Spleen (tissue), 11 donors: ENCODE results near the gene CTDP1. TPM values are rescaled to one million over a fixed set of nuclear protein-coding genes. Genes with fewer than 3 reads are reported as not detected.
"Not testable (repeated sequence)": the region's sequence is repeated elsewhere in the genome, so short reads cannot be mapped to it uniquely, and the experiment has no call there.

Source experiments
- DNase-seq: peaks from one replicate; pipeline ENCODE4 v3.0.0-alpha.2; 2020
- H3K27ac ChIP-seq, 8 donors: fragments of 200-600 bp; sonication (generic) in 7 of 8; 1 replicate in 4 of 8; 2 replicates in 4 of 8; pipeline versions ENCODE4 v1.5.0 to v1.8.0; 2016 to 2021; ENCODE audit warnings: inconsistent platforms in 4 of 8, mild to moderate bottlenecking in 4 of 8, moderate library complexity in 1 of 8
- H3K27me3 ChIP-seq, 7 donors: fragments of 200-600 bp; sonication (generic) in 6 of 7; replicated peaks in 1 of 7; 1 replicate in 4 of 7; 2 replicates in 3 of 7; pipeline versions ENCODE4 v1.5.0 to v1.8.0; 2016 to 2021; ENCODE audit warnings: inconsistent platforms in 3 of 7, mild to moderate bottlenecking in 1 of 7
- H3K36me3 ChIP-seq, 6 donors: fragments of 200-600 bp; sonication (generic) in 5 of 6; 1 replicate in 4 of 6; 2 replicates in 2 of 6; pipeline versions ENCODE4 v1.5.0 to v1.8.0; 2016 to 2021; ENCODE audit warnings: inconsistent platforms in 2 of 6
- H3K4me1 ChIP-seq, 6 donors: fragments of 200-600 bp; sonication (generic) in 5 of 6; 1 replicate in 3 of 6; 2 replicates in 3 of 6; pipeline versions ENCODE4 v1.5.0 to v1.8.0; 2016 to 2021; ENCODE audit warnings: inconsistent platforms in 3 of 6
- H3K4me3 ChIP-seq, 8 donors: fragments of 200-600 bp; sonication (generic) in 7 of 8; 1 replicate in 4 of 8; 2 replicates in 4 of 8; pipeline versions ENCODE4 v1.5.0 to v1.8.0; 2016 to 2021; ENCODE audit warnings: inconsistent platforms in 4 of 8, mild to moderate bottlenecking in 4 of 8, moderate library complexity in 2 of 8
- H3K9me3 ChIP-seq, 8 donors: fragments of 200-600 bp; sonication (generic) in 7 of 8; 1 replicate in 4 of 8; 2 replicates in 4 of 8; pipeline versions ENCODE4 v1.5.0 to v1.8.0; 2016 to 2021; ENCODE audit warnings: inconsistent platforms in 4 of 8
- POLR2A ChIP-seq, 3 donors: fragments of 450-650 bp; IDR thresholded peaks; one replicate each; pipeline ENCODE4 v1.5.1; 2017; ENCODE audit warnings: antibody characterized with exemption in 3 of 3, mild to moderate bottlenecking in 1 of 3
- POLR2AphosphoS5 ChIP-seq, 3 donors: sonication (generic); formaldehyde crosslinking; IDR thresholded peaks; one replicate each; pipeline ENCODE4 v1.5.1; 2017; ENCODE audit warnings: antibody characterized with exemption in 3 of 3
- WGBS, 5 donors: extraction: QIAGEN DNeasy Blood & Tissue Kit in 3 of 5; methylation state at CpG; one replicate each; pipeline versions ENCODE4 v1.1.5 to v1.1.7; 2013 to 2018; 5-methylcytosine and 5-hydroxymethylcytosine counted together
- intact Hi-C: fragments of 100-400 bp; cut with DNase I; formaldehyde crosslinking; loops from one replicate; pipeline ENCODE4 v1.15.0; 2023; ENCODE audit warnings: low total_unique reads
- polyA plus RNA-seq, 3 donors: library from polyadenylated mRNA; stranded (reverse); fragments of 200-250 nt; gene quantifications; one replicate each; pipeline ENCODE4 v1.2.1, GENCODE V29; 2013
- total RNA-seq, 7 donors: library from RNA; depleted of rRNA in 3 of 7; stranded (reverse); fragments of >200 nt in 3 of 7; fragmentation: NEBNext Ultra II Directional in 4 of 7; extraction: Animal tissue kit (Norgen Biotek cat#: 25700) in 4 of 7; gene quantifications; one replicate each; pipeline versions ENCODE4 v1.1.0 to v1.2.1, GENCODE V29; 2016 to 2021
- TF ChIP-seq, protein P1 (sequence below), 11 experiments: fragments of 200-600 bp in 7 of 11; fragments of 450-650 bp in 4 of 11; sonication (generic) in 4 of 11; IDR thresholded peaks in 8 of 11; conservative IDR thresholded peaks in 3 of 11; 1 replicate in 7 of 11; 2 replicates in 4 of 11; pipeline versions ENCODE4 v1.4.0 to v1.8.0; 2016 to 2021; ENCODE audit warnings: antibody characterized with exemption in 11 of 11, inconsistent platforms in 4 of 11, mild to moderate bottlenecking in 1 of 11
- donor health status: healthy with polysubstance abuse.
- donor health status: DM: no; HTN: no; CAD: no; lungs with moderate emphysema.
- donor health status: DM: no; HTN: no; CAD: no.
- donor health status: Bipolar disorder and iron deficiency.
- donor health status: healthy.
- donor health status: DM: no; HTN: no; CAD: no.
- donor health status: DM: yes; HTN: yes; CAD: no.

The CTDP1 gene
- total and polyA plus RNA-seq, 10 donors = 13.6 to 54.6 (median 28.6) TPM

GRCh38 chr18:79717555-79718074 is 38.0 kb downstream of the CTDP1 start:
- DNase-seq = peak; percentile 72
- no peak overlapping the region for H3K4me3 ChIP-seq
- H3K4me1 ChIP-seq = no peaks in the 10 kb centered on the region
- intact Hi-C loops = no loop called here
- peaks cover 0 to 100% (median 77%) of the 10 kb centered on the region in 6 donors for H3K36me3 ChIP-seq
- peak in 1 of 3 donors; percentile 36 for TF ChIP-seq POLR2AphosphoS5 (IDR thresholded peaks at IDR 0.05)
- TF ChIP-seq, protein P1, sequence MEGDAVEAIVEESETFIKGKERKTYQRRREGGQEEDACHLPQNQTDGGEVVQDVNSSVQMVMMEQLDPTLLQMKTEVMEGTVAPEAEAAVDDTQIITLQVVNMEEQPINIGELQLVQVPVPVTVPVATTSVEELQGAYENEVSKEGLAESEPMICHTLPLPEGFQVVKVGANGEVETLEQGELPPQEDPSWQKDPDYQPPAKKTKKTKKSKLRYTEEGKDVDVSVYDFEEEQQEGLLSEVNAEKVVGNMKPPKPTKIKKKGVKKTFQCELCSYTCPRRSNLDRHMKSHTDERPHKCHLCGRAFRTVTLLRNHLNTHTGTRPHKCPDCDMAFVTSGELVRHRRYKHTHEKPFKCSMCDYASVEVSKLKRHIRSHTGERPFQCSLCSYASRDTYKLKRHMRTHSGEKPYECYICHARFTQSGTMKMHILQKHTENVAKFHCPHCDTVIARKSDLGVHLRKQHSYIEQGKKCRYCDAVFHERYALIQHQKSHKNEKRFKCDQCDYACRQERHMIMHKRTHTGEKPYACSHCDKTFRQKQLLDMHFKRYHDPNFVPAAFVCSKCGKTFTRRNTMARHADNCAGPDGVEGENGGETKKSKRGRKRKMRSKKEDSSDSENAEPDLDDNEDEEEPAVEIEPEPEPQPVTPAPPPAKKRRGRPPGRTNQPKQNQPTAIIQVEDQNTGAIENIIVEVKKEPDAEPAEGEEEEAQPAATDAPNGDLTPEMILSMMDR (IDR thresholded peaks at IDR 0.05 in 8 of 11, conservative IDR thresholded peaks at IDR 0.05 in 3 of 11) = no peak
- H3K27ac ChIP-seq = no peak overlapping the region
- 95 to 98% (median 98%) methylated on average over 25 to 29 of the region's 29 CpGs for WGBS, 5 donors
- no peaks in the 10 kb centered on the region for H3K9me3 ChIP-seq
- no peaks in the 10 kb centered on the region for H3K27me3 ChIP-seq

DNA sequence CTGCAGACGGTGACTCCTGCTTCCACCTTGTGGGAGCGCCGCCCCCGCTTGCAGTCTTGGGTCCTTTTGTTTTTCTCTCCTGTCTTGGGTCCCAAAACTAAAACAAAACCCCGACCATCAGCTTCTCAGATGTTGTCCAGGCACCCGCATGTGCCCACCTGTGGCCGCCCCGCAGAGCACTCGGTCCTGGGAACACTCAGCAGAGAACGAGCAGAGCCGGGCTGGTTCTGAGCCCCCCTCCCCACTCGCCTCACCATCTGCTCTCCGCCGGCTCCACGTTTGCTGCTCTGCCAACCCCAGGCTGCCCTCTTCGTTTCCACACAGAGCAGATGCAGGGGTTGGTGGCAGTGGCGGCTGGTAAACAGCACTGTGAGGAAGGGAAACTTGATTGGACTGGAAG is 38.5 kb downstream of the CTDP1 start:
- no peak overlapping the region for H3K27ac ChIP-seq
- H3K4me3 ChIP-seq = no peak overlapping the region
- TF ChIP-seq, protein P1 (IDR thresholded peaks at IDR 0.05 in 8 of 11, conservative IDR thresholded peaks at IDR 0.05 in 3 of 11) = no peak
- TF ChIP-seq POLR2AphosphoS5 (IDR thresholded peaks at IDR 0.05) (no peak), POLR2A (IDR thresholded peaks at IDR 0.05) (no peak)
- no peak for DNase-seq
- H3K4me1 ChIP-seq = no peaks in the 10 kb centered on the region
- peaks cover 0 to 100% (median 80%) of the 10 kb centered on the region in 6 donors for H3K36me3 ChIP-seq
- WGBS, 5 donors = 94 to 96% (median 95%) methylated on average over 17 of the region's 17 CpGs
- H3K27me3 ChIP-seq = no peaks in the 10 kb centered on the region
- no peaks in the 10 kb centered on the region for H3K9me3 ChIP-seq
- intact Hi-C loops = no loop called here

GRCh38 chr18:79718878-79719477 is 39.4 kb downstream of the CTDP1 start:
- H3K36me3 ChIP-seq = peaks cover 0 to 100% (median 80%) of the 10 kb centered on the region in 6 donors
- no peak for DNase-seq

GRCh38 chr18:79719478-79720358 is 40.1 kb downstream of the CTDP1 start:
- H3K36me3 ChIP-seq = peaks cover 0 to 100% (median 80%) of the 10 kb centered on the region in 6 donors
- H3K4me1 ChIP-seq, H3K27me3 ChIP-seq, H3K9me3 ChIP-seq, intact Hi-C loops, H3K4me3 ChIP-seq, DNase-seq, H3K27ac ChIP-seq: not testable (repeated sequence)
- 94 to 97% (median 96%) methylated on average over 11 to 19 of the region's 19 CpGs for WGBS, 5 donors

More at GRCh38 chr18:79718878-79719477, 39.4 kb downstream of the CTDP1 start:
- Histone ChIP-seq H3K27ac (no peak overlapping the region), H3K9me3 (no peaks in the 10 kb centered on the region), H3K27me3 (no peaks in the 10 kb centered on the region), H3K4me1 (no peaks in the 10 kb centered on the region), H3K4me3 (no peak overlapping the region)
- TF ChIP-seq POLR2A (IDR thresholded peaks at IDR 0.05) (no peak), POLR2AphosphoS5 (IDR thresholded peaks at IDR 0.05) (peak in 1 of 3 donors; percentile 33)
- TF ChIP-seq, protein P1 (IDR thresholded peaks at IDR 0.05 in 8 of 11, conservative IDR thresholded peaks at IDR 0.05 in 3 of 11) = no peak
- intact Hi-C loops = no loop called here
- 97 to 99% (median 98%) methylated on average over 28 to 30 of the region's 30 CpGs for WGBS, 5 donors
